NCI-H526 (cell line): ENCODE results near the gene ACSM2B.
"Not testable (repeated sequence)": the region's sequence is repeated elsewhere in the genome, so short reads cannot be mapped to it uniquely, and the experiment has no call there.

Experiments used
- DNase-seq, 2 experiments: peaks; one replicate each; lab custom pipeline; 2025; lab: John Stamatoyannopoulos, UW

The ACSM2B gene

DNA sequence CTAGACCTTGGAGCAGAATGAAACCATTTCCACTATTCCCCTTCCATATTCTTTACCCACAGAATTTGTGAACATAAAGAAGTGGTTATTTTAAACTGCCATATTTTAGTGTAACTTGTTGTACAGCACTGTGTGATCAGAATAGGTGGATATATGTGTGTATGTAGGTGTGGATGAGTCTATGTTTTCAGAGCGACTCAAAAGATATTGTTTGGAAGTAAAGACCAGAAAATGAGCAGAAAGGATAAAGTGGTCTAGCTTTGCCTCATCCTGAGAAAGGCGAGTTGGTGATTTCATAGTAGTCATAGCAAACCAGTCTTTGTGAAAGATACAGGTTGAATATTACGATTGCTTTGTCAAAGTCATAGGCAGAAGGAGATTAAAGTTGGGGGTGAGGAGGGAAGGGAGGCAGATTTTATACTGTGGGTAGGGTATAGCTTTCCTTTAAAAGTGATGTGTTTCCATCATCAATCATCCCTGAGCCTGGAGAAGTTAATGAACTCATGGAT lies 43.8 kb downstream of the ACSM2B start:
- not testable (repeated sequence) for DNase-seq

- DNase-seq = not testable (repeated sequence)
Measured at GRCh38 chr16:20531795-20532194, 44.4 kb downstream of the ACSM2B start.

- DNase-seq = no peak
Measured at GRCh38 chr16:20520103-20520502, 56.1 kb downstream of the ACSM2B start.

DNA sequence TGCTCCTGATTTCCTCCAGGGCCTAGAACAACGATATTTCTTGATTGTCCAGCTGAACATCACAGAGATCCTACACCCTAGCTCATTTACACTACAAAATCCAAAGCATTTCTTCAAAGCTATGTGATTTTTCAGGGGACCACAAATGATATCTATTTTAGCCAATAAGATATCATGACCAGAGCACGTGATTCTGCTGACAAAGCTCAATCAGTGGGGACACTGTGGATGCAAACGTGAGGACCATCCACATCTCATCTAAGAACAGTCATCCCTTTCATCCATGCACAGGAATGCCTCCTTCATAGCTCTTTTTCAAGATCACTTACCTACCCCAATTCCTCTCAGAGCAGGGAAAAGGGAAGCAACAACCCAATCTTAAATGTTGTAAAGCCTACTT lies 56.9 kb downstream of the ACSM2B start:
- no peak for DNase-seq

- no peak for DNase-seq
Measured at GRCh38 chr16:20517149-20517548, 59.0 kb downstream of the ACSM2B start.

DNA sequence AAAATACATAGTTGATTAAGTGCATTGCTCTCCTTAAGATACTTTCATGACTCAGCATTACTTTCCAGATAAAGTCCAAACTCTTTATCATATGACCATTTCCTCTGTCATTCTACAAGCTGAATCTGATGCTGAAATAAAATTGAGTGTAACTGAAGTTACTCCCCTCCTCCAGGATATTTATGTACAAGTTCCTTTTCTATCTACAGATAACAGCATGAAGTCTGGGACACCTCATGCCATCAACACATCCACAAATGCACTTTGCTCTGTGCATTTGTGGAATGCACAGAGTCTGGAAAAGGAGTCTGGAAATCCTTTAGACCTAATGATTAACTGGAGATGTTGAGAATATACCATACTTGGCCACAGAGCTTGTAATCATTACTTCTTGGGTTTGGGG lies 60.5 kb downstream of the ACSM2B start:
- DNase-seq = no peak

- no peak for DNase-seq
Measured at GRCh38 chr16:20510323-20510722, 65.8 kb downstream of the ACSM2B start.

DNA sequence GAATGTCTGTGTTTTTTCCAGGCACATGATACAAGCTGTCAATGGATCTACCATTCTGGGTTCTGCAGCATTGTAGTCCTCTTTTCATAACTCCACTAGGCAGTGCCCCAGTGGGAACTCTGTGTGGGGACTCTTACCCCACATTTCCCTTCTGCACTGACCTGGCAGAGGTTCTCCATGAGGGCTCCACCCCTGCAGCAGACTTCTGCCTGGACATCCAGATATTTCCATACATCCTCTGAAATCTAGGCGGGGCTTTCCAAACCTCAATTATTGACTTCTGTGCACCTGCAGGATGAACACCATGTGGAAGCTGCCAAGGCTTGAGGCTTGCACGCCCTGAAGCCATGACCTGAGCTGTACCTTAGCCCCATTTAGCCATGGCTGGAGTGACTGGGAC lies 68.9 kb downstream of the ACSM2B start:
- no peak for DNase-seq

DNA sequence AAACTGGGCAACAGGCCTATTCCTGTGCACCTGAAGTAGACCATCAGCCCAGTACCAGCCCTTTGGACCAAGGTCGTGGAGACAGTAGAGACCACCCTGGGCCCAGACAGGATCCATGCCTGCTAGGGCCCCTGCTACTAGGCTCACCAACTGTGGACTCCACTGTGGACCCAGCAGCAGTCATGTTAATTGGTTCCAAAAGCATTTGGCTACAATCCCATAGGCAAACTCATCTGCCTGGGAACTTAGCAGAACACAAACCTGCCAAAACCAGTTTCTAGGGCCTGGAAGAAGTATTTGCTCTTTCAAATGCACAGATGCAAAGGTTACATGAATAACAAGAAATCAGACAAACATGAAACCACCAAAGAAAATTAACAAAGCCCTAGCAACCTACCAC lies 71.7 kb downstream of the ACSM2B start:
- no peak for DNase-seq

DNA sequence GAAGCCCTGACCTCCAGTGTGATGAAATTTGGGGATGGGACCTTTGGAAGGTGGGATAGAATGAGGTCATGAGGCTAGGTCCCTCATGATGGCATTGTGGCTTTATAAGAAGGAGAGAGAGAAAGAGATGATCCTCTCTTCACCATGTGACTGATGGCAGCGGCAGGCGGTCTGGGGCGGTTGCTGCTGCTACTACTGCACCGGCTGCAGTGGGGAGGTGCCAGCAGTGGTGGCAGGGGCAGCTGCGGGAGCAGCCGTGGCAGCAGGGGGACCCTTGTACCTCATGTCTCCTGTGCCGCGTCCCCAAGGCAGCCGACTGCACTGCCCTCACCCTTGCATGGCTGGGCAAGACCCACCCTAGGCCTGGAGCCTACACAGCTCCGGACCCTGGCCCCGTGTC lies 84.7 kb downstream of the ACSM2B start:
- DNase-seq = not testable (repeated sequence)

DNA sequence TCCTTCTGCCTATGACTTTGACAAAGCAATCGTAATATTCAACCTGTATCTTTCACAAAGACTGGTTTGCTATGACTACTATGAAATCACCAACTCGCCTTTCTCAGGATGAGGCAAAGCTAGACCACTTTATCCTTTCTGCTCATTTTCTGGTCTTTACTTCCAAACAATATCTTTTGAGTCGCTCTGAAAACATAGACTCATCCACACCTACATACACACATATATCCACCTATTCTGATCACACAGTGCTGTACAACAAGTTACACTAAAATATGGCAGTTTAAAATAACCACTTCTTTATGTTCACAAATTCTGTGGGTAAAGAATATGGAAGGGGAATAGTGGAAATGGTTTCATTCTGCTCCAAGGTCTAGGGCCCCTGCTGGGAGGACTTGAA lies 85.2 kb downstream of the ACSM2B start:
- not testable (repeated sequence) for DNase-seq
